Measurements from ENCODE around the gene EXOC6B.

EXOC6B gene

DNA sequence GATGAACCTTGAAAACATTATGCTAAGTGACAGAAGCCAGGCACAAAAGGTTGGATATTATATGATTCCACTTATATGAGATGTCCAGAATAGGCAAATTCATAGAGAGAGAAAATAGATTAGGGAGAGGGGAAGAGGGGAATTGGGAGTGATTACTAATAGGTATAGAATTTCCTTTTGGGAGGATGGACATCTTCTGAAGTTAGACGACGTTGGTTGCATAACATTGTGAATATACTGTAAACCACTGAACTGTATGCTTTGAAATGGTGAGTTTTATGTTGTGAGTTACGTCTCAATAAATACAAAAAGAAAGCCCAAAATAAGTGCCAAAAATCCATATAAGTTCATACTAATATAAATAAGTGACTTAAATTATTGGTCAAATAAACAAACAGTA is 659.6 kb downstream of the EXOC6B start:
- Histone ChIP-seq H3K27ac (no peak overlapping the region), H3K36me3 (ENCODE audit: control insufficient read depth, insufficient read depth, low read length) (no peaks in the 10 kb centered on the region), H3K4me2 (ENCODE audit: low read length) (no peak overlapping the region), H3K4me1 (peaks cover 3% of the 10 kb centered on the region), H3K27me3 (ENCODE audit: control insufficient read depth, insufficient read depth, low read length) (no peaks in the 10 kb centered on the region), H3K9me3 (ENCODE audit: control insufficient read depth, low read length) (no peaks in the 10 kb centered on the region), H3K4me3 (ENCODE audit: low read depth, low read length) (no peak overlapping the region), H3K79me2 (no peaks in the 10 kb centered on the region), H3K9ac (no peak overlapping the region), H2AFZ (no peak overlapping the region)
- TF ChIP-seq, protein P1, sequence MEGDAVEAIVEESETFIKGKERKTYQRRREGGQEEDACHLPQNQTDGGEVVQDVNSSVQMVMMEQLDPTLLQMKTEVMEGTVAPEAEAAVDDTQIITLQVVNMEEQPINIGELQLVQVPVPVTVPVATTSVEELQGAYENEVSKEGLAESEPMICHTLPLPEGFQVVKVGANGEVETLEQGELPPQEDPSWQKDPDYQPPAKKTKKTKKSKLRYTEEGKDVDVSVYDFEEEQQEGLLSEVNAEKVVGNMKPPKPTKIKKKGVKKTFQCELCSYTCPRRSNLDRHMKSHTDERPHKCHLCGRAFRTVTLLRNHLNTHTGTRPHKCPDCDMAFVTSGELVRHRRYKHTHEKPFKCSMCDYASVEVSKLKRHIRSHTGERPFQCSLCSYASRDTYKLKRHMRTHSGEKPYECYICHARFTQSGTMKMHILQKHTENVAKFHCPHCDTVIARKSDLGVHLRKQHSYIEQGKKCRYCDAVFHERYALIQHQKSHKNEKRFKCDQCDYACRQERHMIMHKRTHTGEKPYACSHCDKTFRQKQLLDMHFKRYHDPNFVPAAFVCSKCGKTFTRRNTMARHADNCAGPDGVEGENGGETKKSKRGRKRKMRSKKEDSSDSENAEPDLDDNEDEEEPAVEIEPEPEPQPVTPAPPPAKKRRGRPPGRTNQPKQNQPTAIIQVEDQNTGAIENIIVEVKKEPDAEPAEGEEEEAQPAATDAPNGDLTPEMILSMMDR (IDR thresholded peaks at IDR 0.05): no peak

- no peaks in the 10 kb centered on the region for H3K79me2 ChIP-seq
- no peak overlapping the region for H3K27ac ChIP-seq
- H3K4me2 ChIP-seq (ENCODE audit: low read length): no peak overlapping the region
- no peaks in the 10 kb centered on the region for H3K36me3 ChIP-seq (ENCODE audit: control insufficient read depth, insufficient read depth, low read length)
- H3K4me1 ChIP-seq: peaks cover 3% of the 10 kb centered on the region
- TF ChIP-seq, protein P1 (IDR thresholded peaks at IDR 0.05): no peak
- H3K4me3 ChIP-seq (ENCODE audit: low read depth, low read length): no peak overlapping the region
- H3K9ac ChIP-seq: no peak overlapping the region
- H3K9me3 ChIP-seq (ENCODE audit: control insufficient read depth, low read length): no peaks in the 10 kb centered on the region
- H2AFZ ChIP-seq: no peak overlapping the region
- H3K27me3 ChIP-seq (ENCODE audit: control insufficient read depth, insufficient read depth, low read length): no peaks in the 10 kb centered on the region
Measured at GRCh38 chr2:72165792-72166191, 660.0 kb downstream of the EXOC6B start.

GRCh38 chr2:72162574-72162973 is 663.3 kb downstream of the EXOC6B start:
- Histone ChIP-seq H3K9me3 (ENCODE audit: control insufficient read depth, low read length) (no peaks in the 10 kb centered on the region), H3K4me3 (ENCODE audit: low read depth, low read length) (no peak overlapping the region), H3K27me3 (ENCODE audit: control insufficient read depth, insufficient read depth, low read length) (no peaks in the 10 kb centered on the region), H3K79me2 (no peaks in the 10 kb centered on the region), H3K36me3 (ENCODE audit: control insufficient read depth, insufficient read depth, low read length) (no peaks in the 10 kb centered on the region), H3K4me1 (peaks cover 3% of the 10 kb centered on the region), H3K27ac (no peak overlapping the region), H2AFZ (no peak overlapping the region), H3K9ac (no peak overlapping the region), H3K4me2 (ENCODE audit: low read length) (no peak overlapping the region)
- TF ChIP-seq, protein P1 (IDR thresholded peaks at IDR 0.05): no peak

GRCh38 chr2:72159211-72159993 is 666.4 kb downstream of the EXOC6B start:
- H3K4me2 ChIP-seq (ENCODE audit: low read length): no peak overlapping the region
- H3K4me1 ChIP-seq: no peaks in the 10 kb centered on the region
- H3K27me3 ChIP-seq (ENCODE audit: control insufficient read depth, insufficient read depth, low read length): no peaks in the 10 kb centered on the region
- no peaks in the 10 kb centered on the region for H3K36me3 ChIP-seq (ENCODE audit: control insufficient read depth, insufficient read depth, low read length)
- TF ChIP-seq, protein P1 (IDR thresholded peaks at IDR 0.05): no peak
- H3K4me3 ChIP-seq (ENCODE audit: low read depth, low read length): no peak overlapping the region
- H3K79me2 ChIP-seq: no peaks in the 10 kb centered on the region
- no peaks in the 10 kb centered on the region for H3K9me3 ChIP-seq (ENCODE audit: control insufficient read depth, low read length)
- no peak overlapping the region for H3K9ac ChIP-seq
- no peak overlapping the region for H2AFZ ChIP-seq
- H3K27ac ChIP-seq: no peak overlapping the region

Measured in parathyroid adenoma (tissue), 2 donors.